ENCODE measurements around the gene MT1M. TPM values are rescaled to one million over a fixed set of nuclear protein-coding genes. Genes with fewer than 3 reads are reported as not detected.
"Not testable (repeated sequence)": the region's sequence is repeated elsewhere in the genome, so short reads cannot be mapped to it uniquely, and the experiment has no call there.

The MT1M gene
- polyA plus RNA-seq (2012; ENCODE audit: low read depth, missing spikeins): not detected

DNA sequence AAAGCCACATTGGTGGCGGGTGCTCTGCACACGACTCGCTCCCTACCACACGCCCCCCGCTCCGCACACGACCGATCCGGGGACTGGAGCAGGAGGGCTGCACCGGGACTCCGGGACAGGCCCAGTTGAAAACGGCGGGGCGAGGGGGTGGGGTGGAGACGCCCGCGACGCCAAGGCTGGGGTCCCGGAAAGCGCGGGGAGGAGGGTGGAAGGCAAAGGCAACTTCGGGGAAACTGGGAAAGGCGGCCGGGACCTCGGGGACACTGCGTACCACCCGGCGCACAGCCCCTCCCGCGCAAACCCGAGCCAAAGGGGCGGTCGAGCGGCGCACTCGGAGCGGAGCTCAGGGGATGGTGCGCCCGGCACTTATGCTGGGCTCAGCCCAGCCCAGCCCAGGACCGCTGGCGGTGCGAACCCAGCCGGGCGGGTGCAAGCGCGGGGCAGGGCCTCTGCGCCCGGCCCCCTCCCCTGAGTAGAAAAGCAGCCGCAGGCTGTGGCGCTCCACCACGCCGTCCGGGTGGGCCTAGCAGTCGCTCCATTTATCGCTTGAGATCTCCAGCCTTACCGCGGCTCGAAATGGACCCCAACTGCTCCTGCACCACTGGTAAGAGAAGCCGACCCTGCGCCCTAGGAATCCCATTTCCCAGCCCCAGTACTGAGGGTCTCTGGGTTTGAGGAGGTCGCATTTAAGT is at the start of gene MT1M:
MT1M (plus strand) TSS at position 504 of the 692 bp plus-strand sequence; CDS start at position 577, 73 bp downstream.
- TF ChIP-seq PAX5 (IDR thresholded peaks at IDR 0.05; ENCODE audit: insufficient read depth, low read length, severe bottlenecking) (no peak), POLR2A (IDR thresholded peaks at IDR 0.05; ENCODE audit: low read depth, low read length) (no peak), POLR2AphosphoS5 (IDR thresholded peaks at IDR 0.05; ENCODE audit: low read depth, low read length) (no peak), TAF1 (IDR thresholded peaks at IDR 0.05; ENCODE audit: low read depth, low read length) (no peak), POU2F2 (IDR thresholded peaks at IDR 0.05; ENCODE audit: low read depth, low read length) (no peak), SPI1 (IDR thresholded peaks at IDR 0.05; ENCODE audit: low read depth, low read length) (no peak)
- no peak for FAIRE-seq
- no peak for DNase-seq (ENCODE audit: insufficient read length, low spot score)

DNA sequence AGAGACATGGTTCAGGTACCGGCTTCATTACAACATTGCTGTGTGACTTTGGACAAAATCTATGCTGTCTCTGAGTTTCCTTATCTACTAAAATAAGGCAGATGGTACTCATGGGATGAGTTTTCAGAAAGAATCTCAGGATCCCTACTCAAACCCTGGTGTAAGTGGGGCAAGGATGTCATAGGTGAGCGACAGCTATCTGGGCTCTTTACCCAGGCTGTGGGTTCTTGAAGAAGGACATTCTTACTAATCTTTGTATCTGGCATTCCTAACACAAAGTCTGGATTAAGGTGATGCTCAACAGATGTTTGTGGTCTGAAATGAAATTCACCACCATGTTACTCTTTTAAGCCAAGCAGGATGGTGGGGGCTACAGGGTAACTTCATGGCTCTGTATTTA is 49.5 kb upstream of the MT1M start:
- DNase-seq (ENCODE audit: insufficient read length, low spot score); FAIRE-seq: not testable (repeated sequence)

- TF ChIP-seq POU2F2 (IDR thresholded peaks at IDR 0.05; ENCODE audit: low read depth, low read length) (no peak), POLR2AphosphoS5 (IDR thresholded peaks at IDR 0.05; ENCODE audit: low read depth, low read length) (no peak), POLR2A (IDR thresholded peaks at IDR 0.05; ENCODE audit: low read depth, low read length) (no peak), PAX5 (IDR thresholded peaks at IDR 0.05; ENCODE audit: insufficient read depth, low read length, severe bottlenecking) (no peak), SPI1 (IDR thresholded peaks at IDR 0.05; ENCODE audit: low read depth, low read length) (no peak), TAF1 (IDR thresholded peaks at IDR 0.05; ENCODE audit: low read depth, low read length) (no peak)
- DNase-seq (ENCODE audit: insufficient read length, low spot score) (no peak), FAIRE-seq (no peak)
These were observed 48.9 kb upstream of the MT1M start for GRCh38 chr16:56583351-56584168.

GRCh38 chr16:56584276-56584675 is 48.2 kb upstream of the MT1M start:
- TF ChIP-seq POLR2A (IDR thresholded peaks at IDR 0.05; ENCODE audit: low read depth, low read length): no peak
- TF ChIP-seq PAX5 (IDR thresholded peaks at IDR 0.05; ENCODE audit: insufficient read depth, low read length, severe bottlenecking): no peak
- no peak for TF ChIP-seq POU2F2 (IDR thresholded peaks at IDR 0.05; ENCODE audit: low read depth, low read length)
- no peak for TF ChIP-seq TAF1 (IDR thresholded peaks at IDR 0.05; ENCODE audit: low read depth, low read length)
- TF ChIP-seq POLR2AphosphoS5 (IDR thresholded peaks at IDR 0.05; ENCODE audit: low read depth, low read length): no peak
- no peak for TF ChIP-seq SPI1 (IDR thresholded peaks at IDR 0.05; ENCODE audit: low read depth, low read length)
- no peak for DNase-seq (ENCODE audit: insufficient read length, low spot score)
- no peak for FAIRE-seq

DNA sequence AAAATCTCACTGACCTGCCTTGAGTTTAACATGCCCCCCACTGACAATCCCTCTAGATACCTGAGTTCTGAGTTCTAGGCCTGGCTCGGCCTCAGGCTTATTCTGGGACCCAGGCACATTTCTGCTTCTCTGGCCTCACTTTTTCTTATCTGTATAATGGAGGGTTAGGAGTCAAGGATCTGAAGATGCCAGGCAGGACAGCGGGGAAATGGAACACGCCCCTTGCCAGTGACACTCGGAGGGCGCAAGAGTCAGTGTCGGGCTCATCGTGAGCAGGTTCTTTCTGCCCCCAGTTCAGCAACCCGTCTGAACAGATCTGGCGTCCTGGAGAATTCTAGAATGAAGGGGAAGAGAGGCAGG is 43.7 kb upstream of the MT1M start:
- no peak for FAIRE-seq
- no peak for DNase-seq (ENCODE audit: insufficient read length, low spot score)

DNA sequence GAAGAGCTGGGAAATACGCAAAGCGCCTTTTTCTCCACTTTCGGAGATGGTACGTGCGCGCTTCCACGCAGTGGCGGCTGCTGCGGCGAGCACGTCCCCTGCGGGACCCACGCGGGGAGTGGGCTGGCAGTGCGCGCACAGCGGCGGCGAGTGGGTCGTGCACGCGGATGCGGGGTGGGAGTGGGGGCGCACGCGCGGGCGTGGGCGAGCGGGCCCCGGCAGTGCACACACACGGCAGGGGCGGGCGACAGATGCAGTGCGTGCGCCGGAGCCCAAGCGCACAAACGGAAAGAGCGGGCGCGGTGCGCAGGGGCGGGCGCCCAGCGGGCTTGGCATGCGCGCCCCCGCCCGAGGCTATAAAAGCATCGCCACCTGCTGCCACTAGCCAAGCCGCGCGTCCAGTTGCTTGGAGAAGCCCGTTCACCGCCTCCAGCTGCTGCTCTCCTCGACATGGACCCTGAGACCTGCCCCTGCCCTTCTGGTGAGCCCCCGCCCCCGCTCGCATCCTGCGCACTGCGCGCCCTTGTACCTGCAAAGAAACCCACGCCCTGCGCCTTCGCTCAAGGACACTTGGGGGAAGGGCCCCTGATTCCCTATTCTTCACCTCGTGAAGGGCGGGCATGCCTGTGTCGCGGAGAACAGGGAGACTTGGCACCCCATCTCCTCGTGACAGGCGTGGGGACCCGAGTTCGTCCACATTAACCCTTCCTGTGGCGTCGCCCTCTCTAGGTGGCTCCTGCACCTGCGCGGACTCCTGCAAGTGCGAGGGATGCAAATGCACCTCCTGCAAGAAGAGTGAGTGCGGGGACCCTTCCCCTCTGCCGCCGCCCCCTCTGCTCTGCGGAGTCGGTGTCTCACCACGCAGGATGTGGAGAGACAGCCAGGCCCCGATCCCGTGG is 43.1 kb upstream of the MT1M start, which contains the start of gene MT3:
MT3 (plus strand) TSS at position 388 of the 899 bp plus-strand sequence; CDS start at position 451, 63 bp downstream.
- TF ChIP-seq SPI1 (IDR thresholded peaks at IDR 0.05; ENCODE audit: low read depth, low read length) (no peak), POU2F2 (IDR thresholded peaks at IDR 0.05; ENCODE audit: low read depth, low read length) (no peak), POLR2A (IDR thresholded peaks at IDR 0.05; ENCODE audit: low read depth, low read length) (no peak), PAX5 (IDR thresholded peaks at IDR 0.05; ENCODE audit: insufficient read depth, low read length, severe bottlenecking) (no peak), TAF1 (IDR thresholded peaks at IDR 0.05; ENCODE audit: low read depth, low read length) (no peak), POLR2AphosphoS5 (IDR thresholded peaks at IDR 0.05; ENCODE audit: low read depth, low read length) (no peak)
- DNase-seq (ENCODE audit: insufficient read length, low spot score): no peak
- FAIRE-seq: peak; percentile 60

More for the DNA sequence above, 43.7 kb upstream of the MT1M start:
- TF ChIP-seq TAF1 (IDR thresholded peaks at IDR 0.05; ENCODE audit: low read depth, low read length) (no peak), POLR2A (IDR thresholded peaks at IDR 0.05; ENCODE audit: low read depth, low read length) (no peak), PAX5 (IDR thresholded peaks at IDR 0.05; ENCODE audit: insufficient read depth, low read length, severe bottlenecking) (no peak), SPI1 (IDR thresholded peaks at IDR 0.05; ENCODE audit: low read depth, low read length) (no peak), POLR2AphosphoS5 (IDR thresholded peaks at IDR 0.05; ENCODE audit: low read depth, low read length) (no peak), POU2F2 (IDR thresholded peaks at IDR 0.05; ENCODE audit: low read depth, low read length) (no peak)

- DNase-seq (ENCODE audit: insufficient read length, low spot score): no peak
- no peak for FAIRE-seq
- TF ChIP-seq POU2F2 (IDR thresholded peaks at IDR 0.05; ENCODE audit: low read depth, low read length) (no peak), PAX5 (IDR thresholded peaks at IDR 0.05; ENCODE audit: insufficient read depth, low read length, severe bottlenecking) (no peak), POLR2A (IDR thresholded peaks at IDR 0.05; ENCODE audit: low read depth, low read length) (no peak), SPI1 (IDR thresholded peaks at IDR 0.05; ENCODE audit: low read depth, low read length) (no peak), TAF1 (IDR thresholded peaks at IDR 0.05; ENCODE audit: low read depth, low read length) (no peak), POLR2AphosphoS5 (IDR thresholded peaks at IDR 0.05; ENCODE audit: low read depth, low read length) (no peak)
These were observed 40.9 kb upstream of the MT1M start for GRCh38 chr16:56591377-56592060.

- no peak for FAIRE-seq
- DNase-seq (ENCODE audit: insufficient read length, low spot score): no peak
- TF ChIP-seq SPI1 (IDR thresholded peaks at IDR 0.05; ENCODE audit: low read depth, low read length) (no peak), PAX5 (IDR thresholded peaks at IDR 0.05; ENCODE audit: insufficient read depth, low read length, severe bottlenecking) (peak; percentile 23)
These were observed 38.7 kb upstream of the MT1M start for GRCh38 chr16:56593573-56594291.

All from GM12891 (cell line).